SHP77 treated with DMSO at 0.1 percent for 48 hours (cell line): Measurements from ENCODE around the gene ERBB4.
"Not testable (repeated sequence)": the region's sequence is repeated elsewhere in the genome, so short reads cannot be mapped to it uniquely, and the experiment has no call there.

Experiments
- DNase-seq: peaks from one replicate; lab custom pipeline; 2025; lab: John Stamatoyannopoulos, UW

The ERBB4 gene

DNA sequence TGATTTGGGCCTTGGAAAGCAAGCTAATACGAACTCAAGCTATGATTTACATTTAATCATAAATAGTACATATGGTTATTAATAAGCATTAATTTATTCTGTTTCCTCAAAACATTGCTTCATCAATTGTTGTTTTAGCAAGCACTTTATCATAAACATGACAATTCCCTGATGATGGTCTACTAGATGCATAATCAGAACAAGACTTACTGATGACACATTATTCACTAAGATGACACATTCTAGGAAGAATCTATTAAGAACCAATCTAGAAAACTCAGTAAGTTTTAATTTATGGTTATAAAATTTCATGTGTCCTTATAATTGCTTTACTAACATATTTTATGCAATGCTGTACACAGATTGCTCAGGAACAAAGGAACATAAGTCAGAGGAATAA, 815.2 kb downstream of the ERBB4 start:
- DNase-seq, result no peak

DNA sequence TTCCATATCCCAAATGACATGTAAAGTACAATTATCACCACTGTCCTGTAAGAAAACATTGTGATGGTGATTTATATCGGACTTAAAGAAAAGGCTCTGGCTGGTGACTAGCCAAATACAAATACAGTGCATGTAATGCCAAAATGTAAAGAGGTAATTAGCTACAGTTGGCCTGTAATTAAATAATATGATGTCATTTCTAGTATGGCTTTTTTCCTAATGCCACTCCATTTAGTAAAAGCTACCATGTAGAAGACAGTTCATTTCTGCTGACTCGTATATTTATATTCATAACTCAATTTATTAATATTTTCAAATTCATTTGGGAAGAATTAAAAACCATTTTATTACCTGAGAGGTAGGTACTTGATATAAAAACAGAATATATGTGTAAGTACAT, 815.7 kb downstream of the ERBB4 start:
- no peak for DNase-seq

DNA sequence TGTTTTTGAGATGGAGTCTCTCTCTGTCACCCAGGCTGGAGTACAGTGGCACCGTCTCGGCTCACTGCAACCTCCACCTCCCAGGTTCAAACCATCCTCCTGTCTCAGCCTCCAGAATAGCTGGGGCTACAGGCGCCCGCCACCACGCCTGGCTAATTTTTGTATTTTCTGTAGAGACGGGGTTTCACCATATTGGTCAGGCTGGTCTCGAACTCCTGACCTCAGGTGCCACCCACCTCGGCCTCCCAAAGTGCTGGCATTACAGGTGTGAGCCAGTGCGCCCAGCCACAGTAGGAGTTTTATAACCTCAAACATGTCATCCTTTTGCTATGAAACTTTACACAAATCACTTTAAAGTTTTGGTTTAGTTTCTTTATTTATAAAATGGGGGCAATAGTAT, 816.7 kb downstream of the ERBB4 start:
- DNase-seq, result not testable (repeated sequence)

DNA sequence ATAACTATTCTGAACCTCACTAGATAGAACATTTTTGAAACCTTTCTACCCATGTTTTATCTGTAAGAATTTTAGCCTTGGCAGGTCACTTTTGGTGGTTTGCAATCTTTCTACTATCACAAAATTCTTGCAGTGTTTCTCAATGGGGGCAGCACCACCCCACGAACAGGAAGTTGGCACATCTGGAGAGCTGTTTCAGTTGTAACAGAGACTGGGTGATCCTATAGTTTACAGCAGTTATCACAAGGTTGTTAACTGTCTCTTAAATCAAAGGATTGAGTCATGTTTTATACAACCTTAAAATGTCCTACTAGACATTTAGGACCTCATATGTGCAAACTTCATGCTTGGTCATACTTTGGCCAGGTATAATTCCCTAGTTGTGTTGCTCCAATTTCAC, 829.2 kb downstream of the ERBB4 start:
- DNase-seq, result no peak

DNA sequence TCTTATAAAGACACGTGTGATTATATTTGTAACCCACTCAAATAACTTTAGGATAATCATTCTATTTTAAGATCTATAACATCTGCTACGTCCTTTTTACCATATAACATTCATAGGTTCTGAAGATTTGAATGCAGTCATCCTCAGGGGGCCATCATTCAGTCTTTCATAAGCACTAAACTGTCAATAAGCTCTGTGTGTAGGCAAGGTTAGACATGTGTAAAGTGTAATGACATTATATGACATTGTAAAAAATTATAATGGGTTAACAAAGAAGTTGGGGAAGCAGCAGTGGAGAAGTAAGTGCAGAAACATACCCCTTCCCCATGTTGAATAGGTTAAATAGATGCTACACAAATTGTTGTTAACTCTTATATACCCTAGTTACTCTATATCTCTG, 845.9 kb downstream of the ERBB4 start:
- no peak for DNase-seq

DNA sequence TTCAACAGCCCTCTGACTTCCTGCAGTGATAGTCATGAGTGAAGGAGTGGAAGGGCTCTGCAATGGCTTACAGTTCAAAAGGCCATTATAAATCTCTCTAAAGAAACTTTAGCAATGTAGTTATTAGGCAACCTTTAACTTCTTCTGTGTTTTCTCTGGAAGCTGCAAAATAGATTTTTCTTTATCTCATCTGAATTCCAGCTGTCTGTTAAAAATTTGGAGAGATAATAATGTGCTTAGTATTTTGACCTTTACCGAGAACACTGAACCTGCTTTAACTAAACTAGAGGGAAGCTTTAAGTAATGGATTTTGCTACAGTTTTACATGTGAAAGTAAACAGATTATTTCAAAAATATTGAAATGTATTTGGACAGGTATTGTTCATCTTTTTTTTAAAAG, 847.9 kb downstream of the ERBB4 start:
- no peak for DNase-seq

DNA sequence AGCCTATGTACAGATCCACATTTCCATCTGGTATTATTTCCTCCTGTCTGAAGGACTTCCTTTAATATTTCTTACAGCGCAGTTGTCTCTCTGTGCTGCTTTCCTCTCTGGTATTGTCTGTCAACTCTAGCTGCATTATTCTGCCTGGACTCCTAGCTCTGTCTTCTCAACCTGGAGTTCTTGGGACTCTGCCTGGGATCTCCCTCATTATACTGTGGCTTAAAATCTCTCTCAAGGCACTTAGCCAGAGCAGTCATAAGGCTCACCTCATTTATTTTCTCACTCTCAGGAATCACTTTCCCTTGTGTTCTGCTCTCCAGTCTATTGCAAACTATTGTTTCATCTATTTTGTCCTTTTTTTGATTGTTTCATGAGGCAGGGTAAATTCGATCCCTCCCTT, 850.4 kb downstream of the ERBB4 start:
- DNase-seq, result no peak

DNA sequence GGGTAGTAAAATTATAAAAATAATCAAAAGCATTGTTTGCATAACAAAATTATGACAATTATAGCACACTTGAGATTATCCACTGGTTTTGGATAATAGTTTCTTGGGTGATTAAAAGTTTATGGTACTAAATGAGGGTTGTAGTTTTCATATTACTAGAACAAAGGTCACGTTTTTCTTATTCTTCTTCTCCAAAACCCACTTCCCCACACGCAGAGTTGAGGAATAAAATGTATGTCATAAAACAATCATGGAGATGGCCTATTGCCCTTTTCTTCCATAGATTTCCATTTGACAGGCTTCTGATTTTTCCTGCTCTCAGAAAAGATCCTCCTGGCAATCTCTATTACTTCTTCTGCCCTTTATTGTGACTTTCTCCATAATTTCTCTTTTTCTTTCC, 863.9 kb downstream of the ERBB4 start:
- DNase-seq, result no peak

DNA sequence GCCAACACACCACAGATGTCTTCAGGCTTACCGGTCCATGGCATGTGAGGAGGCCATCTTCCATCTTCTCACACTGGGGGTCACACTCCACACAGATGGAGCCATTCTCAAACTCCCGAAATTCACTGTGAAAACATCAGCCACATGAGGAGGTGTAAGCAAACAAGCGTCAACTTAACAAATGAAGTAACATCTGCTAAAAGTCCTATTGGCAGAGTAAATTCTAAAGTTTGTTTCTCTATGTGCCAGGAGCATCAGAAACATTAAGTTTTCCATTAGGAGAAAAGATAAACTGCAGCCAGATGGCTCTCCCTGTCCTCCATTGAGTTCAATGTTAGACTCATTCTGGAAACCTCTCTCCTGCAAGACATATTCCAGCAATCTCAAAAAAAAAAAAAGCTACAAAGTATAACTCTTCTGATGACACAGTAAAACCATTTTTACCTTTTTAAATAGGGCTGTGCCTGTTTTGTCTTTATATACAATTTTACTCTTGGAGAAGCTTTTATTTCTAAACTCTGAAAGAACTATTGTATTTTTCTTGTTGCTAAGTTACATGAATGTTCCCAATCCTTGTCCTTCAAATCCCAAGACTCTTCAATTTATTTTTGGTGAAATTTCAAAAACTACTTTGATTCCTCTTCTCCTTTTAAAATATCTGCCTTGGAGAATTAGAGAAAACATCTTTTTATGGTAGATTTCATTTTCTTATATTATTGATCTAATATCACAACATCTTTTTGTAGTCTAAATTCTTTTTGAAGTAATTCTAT, 865.3 kb downstream of the ERBB4 start:
- no peak for DNase-seq

DNA sequence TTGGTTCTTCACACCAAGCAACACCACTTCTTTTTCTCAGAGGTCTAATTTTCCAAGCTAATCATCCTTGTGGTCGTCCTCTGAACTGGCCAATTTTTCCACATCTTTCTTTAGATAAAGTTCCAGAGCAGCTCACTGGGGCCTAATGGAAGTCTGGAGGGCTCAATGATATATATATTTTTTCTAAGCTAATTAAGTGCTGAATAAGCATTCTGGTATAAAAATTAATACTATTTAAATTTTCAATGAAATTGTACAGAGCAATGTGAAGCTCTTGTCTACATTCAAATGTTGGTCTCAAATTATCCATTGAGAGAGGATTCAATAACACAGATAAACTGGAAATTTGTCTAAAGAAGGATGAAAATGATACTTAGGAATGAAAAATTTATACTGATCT, 866.6 kb downstream of the ERBB4 start:
- DNase-seq, result no peak

DNA sequence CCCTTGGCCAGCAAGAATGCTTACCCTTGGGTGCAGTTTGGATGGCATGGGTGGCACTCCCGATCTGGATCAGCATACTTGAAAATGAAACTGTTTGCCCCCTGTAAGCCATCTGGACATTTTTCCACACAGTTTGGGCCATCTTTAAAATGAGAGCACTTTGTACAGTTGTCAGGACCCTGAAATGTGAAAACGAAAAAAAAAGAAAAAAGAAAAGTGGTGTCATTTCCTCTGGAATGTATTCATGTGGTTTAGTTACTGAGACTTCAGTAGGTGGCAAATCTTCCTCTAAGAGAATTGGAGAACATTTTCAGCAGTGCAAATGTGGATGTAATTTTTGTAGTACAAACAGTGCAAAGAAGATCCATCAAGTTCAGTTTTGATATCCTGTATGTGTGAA, 873.3 kb downstream of the ERBB4 start:
- no peak for DNase-seq

DNA sequence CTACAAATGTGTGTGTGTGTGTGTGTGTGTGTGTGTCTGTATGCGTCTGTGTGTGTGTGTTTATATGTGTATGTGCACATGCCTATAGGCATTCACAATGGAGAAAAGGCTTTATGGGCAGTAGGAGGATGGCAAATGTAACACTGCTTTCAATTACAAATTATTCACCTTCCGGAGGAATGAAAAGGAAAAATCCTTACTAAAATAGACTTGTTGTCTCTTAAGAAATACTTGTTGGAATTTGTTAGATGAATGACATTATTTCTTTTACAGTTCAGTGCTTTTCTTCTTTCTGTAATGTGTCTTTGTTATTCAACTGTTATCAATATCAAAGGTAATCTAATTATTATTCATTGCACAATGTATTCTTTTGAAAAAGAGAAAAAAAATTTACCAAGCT, 874.3 kb downstream of the ERBB4 start:
- no peak for DNase-seq

DNA sequence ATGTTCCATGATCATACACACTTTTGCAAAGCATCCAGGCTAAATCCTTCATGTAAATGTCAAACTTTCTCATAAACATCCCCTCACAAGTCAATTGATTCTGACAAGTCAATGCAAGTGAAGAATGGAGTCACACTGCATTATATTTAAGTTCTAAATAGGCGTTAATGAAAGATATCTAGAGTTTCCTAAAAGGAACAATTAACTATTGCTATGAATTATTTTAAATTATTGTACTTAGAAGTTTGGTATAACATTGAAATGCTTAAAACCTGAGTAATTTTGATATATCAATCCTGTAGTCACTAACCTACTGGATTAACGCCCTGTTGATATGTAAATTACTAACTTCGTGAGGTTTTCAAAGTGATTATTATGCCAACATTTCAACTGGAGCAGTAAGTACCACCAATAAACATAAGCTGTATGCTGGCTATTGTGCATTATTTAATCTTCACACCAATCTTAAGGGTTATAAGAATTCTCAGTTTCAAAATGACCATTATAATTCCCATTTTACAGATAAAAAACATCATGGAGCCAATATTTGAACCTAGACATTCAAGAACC, 884.3 kb downstream of the ERBB4 start:
- no peak for DNase-seq

DNA sequence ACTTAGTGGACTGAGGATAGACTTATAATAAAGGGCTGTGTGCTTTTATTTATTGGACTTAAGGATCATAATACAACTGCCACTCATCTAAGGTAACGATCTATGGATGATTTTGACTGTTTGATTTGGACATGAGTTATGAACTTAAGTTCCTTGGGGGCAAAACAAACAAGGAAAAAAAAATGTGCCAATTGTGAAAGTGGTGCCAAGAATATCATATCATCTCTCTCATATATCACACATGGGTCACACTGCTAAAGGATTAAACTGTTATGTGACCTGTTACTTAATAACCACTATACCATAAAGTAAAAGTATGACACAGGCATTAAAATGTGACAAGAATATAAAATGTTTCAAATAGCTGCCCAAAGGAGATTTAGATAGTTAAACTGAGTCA, 886.3 kb downstream of the ERBB4 start:
- no peak for DNase-seq

DNA sequence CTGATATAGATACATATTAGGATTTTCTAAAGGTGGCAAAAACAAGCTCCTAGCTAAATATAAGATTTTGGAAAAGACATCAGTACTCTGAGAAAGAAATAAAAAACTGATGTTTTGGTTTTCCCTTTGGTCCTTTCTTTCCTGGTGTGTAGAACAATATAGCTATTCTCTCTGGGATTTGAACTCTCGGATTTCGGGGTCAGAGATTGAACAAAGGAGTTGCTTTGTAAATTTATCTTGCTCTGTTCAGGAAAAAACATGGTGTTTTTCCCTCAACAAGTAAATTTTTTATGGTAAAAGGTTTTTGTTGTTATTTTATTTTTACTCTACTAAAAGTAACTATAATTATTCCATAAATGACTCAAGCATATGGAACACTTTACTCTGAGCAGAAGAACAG, 889.3 kb downstream of the ERBB4 start:
- DNase-seq, result no peak

DNA sequence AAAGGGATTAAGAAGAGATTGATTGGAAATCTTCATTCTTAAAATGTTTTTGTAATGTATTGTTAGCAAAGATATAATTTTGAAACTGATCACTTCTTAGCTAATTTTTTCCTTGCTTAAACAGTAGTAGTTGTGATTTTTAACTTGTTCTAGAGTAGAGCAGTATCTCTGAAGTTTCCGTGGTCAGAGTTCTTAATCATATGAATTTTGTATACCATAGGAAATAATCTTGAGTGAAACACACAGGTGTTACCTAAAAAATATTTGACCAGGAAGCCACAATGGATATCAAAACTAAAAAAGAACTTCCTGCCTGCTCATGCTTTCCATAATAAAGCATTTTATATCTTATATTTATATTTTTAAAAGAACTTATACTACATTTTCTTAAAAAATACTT, 907.1 kb downstream of the ERBB4 start:
- DNase-seq, result no peak

DNA sequence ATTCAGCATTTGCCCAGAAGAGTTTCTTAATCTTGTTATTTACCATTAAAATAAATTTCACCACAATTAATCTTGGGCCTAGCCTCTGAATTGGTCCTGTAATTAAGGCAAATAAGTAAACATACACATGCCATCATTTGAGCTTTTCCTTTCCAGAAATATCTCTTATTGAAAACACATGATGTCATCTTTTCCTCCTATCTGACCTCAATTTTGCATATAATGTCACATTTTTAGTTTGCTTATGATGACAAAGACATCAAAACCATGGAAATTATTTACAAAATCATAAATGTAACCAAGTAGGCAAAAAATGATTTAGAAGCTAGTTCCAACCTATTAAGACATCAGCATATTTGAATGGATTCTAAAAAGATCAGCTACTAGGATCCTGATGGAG, 915.5 kb downstream of the ERBB4 start:
- no peak for DNase-seq

DNA sequence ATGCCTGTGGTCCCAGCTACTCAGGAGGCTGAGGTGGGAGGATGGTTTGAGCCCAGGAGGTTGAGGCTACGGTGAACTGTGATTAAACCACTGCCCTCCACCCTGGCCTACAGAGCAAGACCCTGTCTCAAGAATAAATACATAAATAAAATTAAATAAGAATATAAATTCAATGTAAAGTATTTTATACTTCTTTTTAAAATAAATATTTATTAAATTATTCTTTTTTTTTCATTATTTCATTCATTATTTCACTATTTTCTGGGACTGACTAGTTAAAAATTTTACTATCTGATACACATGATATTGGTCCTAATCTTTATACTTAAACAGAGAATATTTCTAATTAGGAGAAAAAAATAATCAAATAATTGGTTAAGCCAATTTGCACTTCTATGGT, 917.6 kb downstream of the ERBB4 start:
- no peak for DNase-seq

DNA sequence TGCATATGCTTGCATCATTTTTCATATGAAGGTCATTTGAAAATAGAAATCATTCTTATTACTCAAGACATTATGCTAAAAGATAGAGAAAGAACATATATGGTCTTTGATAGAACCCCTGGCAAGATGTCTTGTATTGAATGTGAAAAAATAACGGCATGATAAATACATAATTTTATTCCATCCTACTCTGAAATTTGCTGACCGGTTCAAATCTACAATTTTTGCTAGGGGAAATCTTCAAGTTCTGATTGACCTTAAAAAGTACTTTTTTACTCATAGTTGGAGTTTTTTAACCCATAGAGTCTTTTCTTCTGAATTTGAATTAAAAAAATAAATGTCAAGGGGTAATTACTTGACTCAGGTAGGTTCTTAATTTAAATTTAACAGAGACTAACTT, 920.8 kb downstream of the ERBB4 start:
- DNase-seq, result no peak

DNA sequence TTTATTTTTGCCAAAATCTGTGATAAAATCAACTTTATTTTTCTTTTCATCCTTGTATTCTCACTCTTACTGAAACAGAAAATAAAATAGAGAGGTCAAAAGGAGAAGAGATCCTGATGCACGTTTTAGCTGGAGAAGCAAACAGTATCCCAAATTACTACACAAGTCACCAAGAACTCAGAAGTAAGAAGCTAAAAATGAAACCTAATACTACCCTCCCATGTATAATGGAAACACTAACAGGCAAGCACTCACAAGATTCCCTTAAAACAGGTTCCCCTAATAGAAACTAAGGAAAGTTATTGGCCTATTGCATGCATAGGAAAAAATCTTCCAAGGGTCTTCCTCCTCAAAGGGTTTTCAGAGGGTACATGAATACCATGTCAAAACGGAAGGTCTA, 927.0 kb downstream of the ERBB4 start:
- DNase-seq, result no peak

DNA sequence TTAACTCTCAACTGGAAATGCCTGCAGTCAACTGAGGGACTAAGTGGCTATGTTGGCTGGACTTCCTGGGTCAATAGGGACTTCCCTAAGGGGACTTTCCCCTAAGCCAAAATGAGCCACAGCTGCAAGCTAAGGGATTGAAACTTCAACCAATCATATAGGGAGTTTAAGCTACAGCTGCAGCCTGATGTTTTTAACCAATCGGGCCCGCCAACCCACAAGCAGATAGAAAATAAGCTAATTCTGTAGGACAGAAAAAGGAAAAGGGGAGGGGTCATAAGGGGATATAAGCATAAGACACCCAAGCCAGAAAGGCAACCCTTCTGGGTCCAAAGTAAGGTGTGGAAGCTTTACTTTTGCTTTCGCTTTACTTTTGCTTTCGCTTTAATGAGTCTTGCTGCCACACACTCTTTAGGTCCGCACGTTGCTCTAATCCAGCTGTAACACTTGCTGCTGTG, 927.5 kb downstream of the ERBB4 start:
- no peak for DNase-seq

DNA sequence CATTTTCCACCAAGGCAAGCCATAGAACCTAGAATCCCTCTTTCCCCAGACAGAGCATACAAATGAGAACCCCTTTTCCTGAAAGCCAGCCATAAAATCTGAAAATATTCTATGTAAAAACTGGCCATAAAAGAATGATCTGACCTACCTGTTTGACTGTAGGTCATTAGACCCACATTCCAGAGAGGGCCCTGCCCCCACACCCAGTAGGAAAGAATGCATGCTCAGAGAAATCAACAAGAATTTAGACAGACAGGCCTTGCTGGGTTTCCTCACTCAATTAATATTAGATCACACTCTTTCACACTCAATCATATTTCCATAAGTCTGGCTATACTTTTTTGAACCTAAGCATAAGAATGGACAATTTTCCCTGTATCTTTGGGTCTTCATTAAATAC, 929.5 kb downstream of the ERBB4 start:
- no peak for DNase-seq

DNA sequence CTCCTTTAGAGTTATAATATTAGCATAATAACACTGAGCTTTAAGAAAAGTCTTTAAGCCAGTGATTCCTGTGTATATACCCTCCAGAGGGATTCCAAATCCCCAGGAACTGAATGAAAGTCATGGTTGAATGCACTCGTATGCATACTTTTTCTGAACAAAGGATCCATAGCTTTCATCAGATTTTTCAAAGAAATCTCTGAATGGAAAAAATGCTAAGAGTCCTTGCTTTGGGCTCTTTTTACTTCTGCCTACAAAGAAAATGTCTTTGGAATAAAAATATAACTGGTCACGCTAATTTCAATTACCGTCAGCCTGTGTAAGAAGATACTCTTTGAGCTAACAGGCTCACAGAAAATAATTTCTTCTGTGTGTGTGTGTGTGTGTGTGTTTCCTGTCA, 939.5 kb downstream of the ERBB4 start:
- no peak for DNase-seq

DNA sequence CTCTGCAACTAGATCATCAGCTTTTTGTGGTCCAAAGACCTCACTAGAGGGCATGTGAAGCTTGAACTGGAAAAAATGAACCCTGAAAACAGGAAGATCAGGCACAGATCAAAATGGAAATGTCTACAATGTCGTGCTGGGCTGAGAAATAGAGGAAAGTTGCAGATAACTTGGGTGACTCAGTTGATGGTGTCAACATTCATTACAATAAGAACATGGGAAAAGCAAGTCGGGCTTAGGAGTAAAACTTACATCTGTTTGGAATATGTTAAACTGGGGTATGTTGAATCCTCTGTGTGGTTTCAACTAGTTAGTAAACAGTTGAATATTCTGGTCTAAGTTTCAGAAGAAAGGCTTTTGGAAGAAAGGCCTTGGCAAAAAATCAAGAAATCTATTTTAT, 940.4 kb downstream of the ERBB4 start:
- no peak for DNase-seq
